GM21737 (cell line): Measurements from ENCODE around the gene CFAP52.
"Not testable (repeated sequence)": the region's sequence is repeated elsewhere in the genome, so short reads cannot be mapped to it uniquely, and the experiment has no call there.

Experiments used
- ATAC-seq: cut with Tn5 transposase; IDR thresholded peaks from one replicate; pipeline ENCODE4 v1.9.1; 2021; ENCODE audit warnings: mild to moderate bottlenecking, moderate library complexity; ENCODE audit not compliant: unreplicated experiment

CFAP52 gene, protein sequence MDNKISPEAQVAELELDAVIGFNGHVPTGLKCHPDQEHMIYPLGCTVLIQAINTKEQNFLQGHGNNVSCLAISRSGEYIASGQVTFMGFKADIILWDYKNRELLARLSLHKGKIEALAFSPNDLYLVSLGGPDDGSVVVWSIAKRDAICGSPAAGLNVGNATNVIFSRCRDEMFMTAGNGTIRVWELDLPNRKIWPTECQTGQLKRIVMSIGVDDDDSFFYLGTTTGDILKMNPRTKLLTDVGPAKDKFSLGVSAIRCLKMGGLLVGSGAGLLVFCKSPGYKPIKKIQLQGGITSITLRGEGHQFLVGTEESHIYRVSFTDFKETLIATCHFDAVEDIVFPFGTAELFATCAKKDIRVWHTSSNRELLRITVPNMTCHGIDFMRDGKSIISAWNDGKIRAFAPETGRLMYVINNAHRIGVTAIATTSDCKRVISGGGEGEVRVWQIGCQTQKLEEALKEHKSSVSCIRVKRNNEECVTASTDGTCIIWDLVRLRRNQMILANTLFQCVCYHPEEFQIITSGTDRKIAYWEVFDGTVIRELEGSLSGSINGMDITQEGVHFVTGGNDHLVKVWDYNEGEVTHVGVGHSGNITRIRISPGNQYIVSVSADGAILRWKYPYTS

DNA sequence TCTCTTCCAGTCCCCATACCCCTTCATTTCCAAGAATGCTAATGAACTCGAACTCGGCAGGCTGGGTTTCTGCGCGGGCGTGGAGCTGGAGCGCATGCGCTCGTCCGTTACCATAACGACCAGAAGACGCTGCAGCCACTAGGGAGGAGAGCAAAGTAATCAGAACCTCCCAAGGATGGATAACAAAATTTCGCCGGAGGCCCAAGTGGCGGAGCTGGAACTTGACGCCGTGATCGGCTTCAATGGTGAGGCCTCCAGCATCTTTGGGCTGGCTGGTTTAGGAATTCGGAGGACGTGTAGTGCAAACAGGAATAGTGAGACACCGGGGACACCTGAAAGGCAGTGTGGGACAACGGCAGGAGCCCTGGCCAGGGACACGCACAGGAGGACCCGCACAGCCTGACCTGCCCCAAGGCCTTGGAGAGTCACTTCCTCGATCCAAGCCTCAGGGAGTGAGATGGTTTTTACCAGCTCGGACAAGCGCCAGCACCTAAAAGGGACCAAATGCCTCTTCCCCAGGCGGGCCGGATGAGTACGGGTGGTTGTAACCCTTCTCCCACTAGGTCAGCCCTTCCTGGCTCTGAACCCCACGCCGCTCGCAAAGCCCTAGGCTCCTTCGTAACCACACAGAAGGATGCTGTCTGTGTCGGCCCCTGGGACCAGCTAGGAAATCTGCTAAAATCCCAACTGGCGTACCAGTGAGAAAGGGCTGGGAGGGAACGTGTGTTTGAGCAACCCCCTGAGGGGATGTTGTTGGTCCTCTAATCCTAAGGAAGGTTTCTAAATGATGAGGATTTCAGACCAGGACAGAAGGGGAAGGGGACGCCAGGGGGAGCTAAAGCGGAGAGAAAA lies at the start of gene CFAP52:
Gene CFAP52 (plus strand): TSS at position 122 of the 852 bp plus-strand sequence. CDS start 54 bp downstream, at position 176.
- no peak for ATAC-seq

DNA sequence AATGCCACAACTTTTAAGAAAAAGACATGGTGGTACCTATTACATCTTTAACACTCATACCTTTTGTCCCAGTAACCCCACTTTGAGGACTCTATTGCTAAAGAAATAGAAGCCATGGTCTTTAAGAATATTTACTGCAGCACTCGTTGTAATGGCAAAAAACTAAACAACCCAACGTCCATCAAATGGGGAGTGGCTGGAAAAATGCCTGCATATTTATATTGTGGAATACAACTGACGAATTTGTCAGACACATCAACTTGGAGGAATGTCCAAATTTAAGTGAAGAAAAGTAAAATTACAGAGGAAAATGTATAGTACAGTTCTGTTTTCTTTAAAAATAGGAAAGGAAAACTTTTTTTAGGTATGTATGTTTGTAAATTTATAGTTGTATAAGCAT lies 48.7 kb upstream of the CFAP52 start:
- ATAC-seq, result no peak

DNA sequence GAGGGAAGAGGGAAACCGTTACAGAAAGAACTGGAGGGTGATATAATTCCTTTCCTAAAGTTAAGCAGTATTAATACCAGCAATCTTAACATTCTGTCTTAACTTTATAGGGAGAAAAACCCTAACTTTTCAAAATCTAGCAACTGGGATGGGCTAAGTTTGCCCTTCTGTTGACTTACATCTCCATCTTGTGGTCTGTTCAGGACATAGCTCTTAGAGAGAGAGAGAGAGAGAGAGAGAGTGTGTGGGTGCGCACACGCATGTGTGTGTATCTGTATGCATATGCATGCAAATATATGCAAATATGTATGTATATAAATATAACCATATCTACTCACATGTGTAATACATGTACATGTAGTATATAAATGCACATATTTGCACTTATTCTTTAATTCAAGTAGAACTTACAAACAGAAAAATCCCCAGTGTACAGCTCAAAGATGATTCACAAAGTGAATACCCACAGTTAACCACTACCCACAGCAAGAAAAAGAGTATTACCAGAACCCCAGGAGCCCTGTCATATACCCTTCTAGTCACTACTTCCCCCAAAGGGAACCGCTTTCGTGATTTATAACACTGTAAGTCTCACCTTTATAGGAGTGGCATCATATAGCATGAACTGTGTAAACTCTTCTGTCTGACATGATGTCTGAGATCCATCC lies 47.3 kb upstream of the CFAP52 start:
- ATAC-seq, result no peak

DNA sequence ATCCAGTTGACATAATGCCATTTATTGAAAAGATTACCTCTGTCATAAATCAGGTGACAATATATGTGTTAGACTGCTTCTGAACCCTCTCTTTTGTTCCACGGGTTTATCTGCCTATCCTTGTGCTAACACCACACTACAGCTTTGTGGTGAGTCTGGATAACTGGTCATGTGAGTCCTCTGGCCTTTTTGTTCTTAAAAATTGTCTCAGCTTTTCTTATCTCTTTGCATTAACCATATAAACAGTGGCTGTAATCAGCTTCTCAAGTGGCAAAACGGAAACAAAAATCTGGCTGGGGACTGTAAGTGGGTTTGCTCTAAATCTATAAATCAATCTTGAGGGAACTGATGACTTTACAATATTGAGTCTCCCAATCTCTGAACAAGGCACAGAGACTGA lies 45.4 kb upstream of the CFAP52 start:
- ATAC-seq, result no peak

DNA sequence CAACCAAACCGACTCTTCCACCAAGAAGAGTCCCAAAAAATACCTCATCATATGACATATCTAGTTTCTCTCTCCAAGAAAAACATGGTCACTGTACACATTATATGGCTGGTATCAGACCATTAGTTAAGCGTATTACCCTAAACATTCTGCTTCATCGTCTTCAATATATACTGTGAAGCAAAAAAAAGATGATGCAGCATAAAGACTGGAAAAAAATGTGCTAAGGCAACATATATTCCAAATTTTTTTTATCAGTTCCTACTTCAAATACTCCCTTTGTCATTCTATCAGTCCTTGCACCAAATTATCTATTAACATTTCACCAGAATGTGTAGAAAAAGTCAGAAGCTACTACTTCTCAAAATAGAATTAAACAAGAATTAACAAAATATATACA lies 43.7 kb upstream of the CFAP52 start:
- ATAC-seq, result no peak

DNA sequence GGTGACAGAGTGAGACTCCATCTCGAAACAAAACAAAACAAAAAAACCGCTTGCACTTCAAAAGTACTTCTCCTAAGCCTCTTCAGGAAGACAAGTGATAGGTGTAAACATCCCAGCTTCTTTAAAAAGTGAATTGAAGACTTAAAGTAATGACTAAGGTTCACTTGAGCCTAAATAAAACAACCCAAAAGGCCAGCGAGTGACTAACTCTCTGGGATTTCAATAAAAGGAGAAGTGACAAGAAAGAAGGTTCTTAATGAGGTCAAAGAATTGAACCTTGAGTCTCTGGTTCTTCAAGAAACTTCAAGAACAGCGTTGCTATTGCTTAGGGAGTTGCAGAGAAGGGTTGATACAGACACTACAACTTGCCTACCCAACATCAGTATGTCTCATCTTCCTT lies 43.0 kb upstream of the CFAP52 start:
- ATAC-seq, result no peak

DNA sequence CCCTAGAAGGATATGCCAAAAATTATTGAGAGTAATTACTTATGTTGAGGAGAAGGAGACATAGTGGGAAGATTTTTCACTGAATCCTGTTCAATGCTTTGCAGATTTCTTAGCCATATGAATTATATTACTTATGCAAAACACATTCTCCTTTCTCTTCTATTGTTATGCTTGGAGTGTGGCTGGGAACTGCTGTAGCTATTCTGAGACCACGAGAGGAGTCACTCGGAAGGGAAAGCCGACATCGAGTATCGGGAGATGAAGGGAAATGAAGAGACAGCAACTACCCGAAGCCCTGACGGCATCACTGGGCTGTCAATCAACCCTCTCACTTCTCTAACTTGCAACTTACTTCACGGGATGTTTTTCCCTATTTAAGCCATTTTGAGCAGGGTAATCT lies 40.4 kb upstream of the CFAP52 start:
- ATAC-seq, result no peak

DNA sequence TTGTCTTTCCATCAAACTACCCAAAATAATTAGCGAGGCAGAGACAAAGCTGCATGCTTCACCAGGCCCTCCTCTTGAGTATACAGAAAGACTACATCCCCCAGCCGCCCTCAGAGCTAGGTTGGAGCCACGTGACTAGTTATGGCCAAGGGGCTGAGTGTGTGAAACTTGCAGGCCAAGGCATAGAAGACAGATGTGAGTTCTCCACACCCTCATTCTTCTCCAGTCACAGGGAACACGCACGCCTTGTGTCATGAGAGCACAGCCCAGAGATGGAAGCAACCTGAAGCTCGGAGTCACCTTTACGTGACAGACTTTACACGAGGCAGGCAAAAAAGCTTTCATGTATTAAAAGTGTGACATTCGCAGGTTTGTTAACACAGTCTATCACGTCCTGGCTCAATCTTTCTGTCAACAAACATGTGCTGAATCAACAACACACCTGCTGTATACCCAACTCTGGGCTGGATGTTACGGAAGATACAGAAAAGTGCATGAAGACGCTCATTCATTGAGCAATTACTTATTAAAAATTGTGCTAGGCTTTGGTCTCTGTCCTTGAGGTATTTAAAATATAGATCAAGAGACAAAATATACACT lies 39.2 kb upstream of the CFAP52 start:
- ATAC-seq, result no peak

DNA sequence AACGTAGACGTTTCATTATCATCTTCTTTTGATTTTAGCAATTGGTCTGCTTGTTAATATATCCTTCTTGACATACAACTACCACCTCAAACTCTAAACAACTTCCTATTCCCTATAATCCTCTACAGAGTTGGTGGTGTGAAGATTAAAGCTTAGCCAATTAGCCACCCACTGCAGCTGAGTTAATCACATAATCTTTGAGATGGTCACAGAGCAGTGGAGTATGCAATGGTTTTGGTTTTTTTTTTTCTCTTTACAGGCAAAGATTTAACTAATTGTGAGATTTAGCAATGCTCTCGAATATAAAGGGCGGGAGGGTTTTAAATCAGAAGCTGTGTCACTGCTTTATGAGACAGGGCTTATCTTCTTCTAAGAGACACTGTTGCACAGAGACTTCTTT lies 37.8 kb upstream of the CFAP52 start:
- ATAC-seq, result no peak

DNA sequence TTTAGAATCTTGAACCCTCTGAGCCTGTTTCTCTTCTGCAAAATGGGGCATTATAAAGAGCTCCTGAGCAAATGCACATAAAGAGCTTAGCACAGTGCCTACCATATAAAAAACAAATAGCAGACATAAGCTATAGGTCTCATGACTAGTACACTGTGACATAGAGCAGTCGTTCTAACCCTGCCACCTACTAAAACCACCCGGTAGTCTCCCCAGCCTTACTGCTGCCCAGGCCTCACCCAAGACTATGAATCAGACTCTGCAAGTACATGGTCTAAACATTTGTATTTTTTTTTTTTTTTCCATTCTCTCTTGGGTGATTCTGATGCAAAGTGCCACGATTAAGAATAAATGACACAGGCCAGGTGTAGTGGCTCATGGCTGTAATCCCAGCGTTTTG lies 34.7 kb upstream of the CFAP52 start:
- no peak for ATAC-seq

DNA sequence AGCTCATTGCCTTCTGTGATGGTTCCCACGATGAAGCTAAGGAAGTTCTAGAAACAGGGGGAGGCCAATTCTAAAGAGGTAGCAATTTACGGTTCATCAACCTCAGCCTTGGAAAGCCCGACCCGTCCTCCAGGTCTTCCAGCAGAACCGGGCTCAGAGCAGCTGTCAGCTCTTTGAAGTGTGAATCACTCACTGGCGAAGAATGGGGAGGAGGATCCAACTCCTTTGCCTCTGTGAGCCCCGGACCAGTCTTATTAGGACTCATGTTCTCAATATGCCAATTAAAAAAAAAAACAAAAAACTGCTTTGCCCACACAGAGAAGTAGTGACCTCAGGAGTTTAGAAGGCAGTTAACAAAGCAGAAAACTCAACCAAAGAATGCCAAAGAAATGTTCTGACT lies 32.2 kb upstream of the CFAP52 start:
- no peak for ATAC-seq

DNA sequence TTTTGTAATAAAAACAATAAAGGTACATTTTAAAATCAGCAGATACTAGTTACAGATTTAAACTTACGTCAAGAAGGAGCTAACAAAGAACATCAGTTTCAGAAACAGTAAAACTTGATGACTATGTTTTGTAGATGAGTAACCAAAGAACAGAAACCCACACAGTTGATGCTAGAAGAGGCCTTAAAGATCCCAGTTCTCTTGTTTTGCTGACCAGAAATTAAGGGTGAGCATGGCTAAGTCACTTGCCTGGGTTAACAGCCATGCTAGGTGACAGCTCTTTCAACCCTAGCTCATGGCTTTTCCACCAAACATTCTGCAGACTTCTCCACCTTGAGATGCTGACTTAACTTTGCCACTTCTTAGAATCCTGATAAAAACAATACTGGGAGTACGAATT lies 27.2 kb upstream of the CFAP52 start:
- no peak for ATAC-seq

DNA sequence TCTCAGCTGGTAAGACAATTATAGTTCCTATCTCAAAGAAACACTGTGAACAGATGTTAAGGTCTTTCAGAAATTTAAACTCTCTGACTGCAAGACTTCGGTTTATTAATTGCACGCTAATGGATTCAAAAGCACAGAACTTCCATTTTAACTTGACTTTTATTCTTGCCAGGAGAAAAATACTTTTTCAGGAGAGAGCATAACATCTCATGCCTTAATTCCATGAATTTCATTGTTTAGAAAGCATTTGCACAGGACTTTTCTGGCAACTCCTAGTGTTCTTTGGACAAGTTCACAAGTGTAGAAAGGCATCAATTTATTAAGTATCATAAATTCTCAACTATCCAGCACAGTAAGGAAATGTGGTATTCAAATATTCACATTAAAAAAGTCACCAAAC lies 23.3 kb upstream of the CFAP52 start:
- no peak for ATAC-seq

DNA sequence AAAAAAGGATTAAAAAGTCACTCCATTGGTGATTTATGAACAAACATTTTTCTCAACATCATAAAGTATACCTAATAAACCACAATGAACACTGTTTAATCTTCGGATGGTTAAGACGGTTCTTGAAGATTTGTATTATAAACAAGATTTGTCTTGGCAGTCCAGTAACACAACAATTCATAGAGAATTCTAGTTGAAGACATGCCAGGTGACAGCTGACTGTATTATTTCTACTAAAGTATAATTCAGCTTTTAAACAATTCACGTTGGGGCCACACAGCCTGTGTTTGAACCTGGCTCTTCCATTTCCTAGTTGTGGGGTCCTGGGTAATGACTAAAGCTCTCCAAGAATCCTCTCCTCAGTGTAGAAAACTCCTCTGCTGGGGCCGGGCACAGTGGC lies 22.8 kb upstream of the CFAP52 start:
- ATAC-seq, result no peak

DNA sequence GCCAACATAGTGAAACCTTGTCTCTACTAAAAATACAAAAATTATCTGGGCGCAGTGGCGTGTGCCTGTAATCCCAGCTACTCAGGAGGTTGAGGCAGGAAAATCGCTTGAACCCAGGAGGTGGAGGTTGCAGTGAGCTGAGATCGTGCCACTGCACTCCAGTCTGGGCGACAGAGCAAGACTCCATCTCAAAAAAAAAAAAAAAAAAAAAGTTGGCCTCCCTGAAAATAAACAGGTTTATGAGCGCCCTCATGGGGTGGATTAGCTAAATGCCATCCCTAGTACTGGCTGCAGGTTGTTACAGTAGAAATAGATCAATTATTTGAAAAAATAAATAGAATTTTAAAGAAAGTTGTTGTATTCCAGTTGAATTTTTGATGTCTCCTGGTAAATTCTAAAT lies 21.7 kb upstream of the CFAP52 start:
- not testable (repeated sequence) for ATAC-seq

DNA sequence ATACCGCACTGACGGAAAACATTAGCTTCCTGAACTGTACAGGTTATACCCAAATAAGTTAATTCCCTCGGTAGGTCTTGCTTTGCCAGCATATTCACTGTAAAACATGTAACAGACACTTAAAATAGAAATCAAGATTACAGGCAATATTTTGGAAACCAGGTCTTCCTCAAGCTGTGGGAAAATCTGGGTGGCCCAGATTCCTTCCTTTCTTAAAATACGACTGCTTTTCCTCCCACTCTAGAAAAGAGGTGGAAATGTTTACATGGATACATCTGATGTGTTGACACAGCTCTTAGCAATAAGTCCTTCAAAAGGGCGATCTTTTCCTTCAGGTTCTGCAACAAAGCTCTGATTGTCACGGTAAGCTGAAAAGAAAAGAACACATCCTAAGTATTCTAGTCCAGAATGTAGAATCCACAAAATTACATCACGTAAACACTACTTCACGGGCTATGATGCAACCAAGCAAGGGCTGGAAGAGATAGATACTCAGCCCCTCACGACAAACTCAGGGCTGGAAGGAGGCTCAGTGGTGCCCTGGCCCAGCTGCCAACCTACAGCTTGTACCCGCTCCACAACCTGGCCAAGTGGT lies 19.2 kb upstream of the CFAP52 start:
- ATAC-seq, result no peak

DNA sequence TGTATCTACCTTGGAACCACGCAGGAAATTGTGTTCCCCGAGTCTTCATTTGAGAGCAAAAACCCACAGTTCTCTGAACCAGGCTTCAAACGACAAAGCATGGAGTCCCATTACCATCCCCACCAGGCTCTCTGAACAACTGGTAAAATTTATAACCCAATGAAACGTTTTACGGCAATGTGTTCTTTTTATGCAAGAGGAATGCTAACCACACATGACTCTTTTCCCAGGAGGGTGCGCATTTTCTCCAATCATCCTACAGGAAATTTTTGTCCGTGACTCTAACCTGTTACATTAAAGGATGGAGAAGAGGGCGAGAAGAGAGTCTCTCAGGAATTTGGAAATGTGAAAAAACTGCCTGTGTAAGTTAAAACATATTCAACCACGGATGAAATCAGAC lies 18.6 kb upstream of the CFAP52 start:
- no peak for ATAC-seq

DNA sequence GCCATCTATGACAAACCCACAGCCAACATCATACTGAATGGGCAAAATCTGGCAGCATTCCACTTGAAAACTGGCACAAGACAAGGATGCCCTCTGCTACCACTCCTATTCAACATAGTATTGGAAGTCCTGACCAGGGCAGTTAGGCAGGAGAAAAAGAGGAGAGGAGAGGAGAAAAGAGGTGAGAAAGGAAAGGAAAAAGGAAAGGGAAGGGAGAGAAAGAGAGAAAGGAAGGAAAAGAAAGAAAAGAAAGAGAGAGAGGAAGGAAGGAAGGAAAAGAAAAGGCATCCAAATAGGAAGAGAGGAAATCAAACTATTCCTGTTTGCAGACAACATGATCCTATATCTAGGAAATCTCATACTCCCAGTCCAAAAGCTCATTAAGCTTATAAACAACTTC lies 12.3 kb upstream of the CFAP52 start:
- no peak for ATAC-seq

DNA sequence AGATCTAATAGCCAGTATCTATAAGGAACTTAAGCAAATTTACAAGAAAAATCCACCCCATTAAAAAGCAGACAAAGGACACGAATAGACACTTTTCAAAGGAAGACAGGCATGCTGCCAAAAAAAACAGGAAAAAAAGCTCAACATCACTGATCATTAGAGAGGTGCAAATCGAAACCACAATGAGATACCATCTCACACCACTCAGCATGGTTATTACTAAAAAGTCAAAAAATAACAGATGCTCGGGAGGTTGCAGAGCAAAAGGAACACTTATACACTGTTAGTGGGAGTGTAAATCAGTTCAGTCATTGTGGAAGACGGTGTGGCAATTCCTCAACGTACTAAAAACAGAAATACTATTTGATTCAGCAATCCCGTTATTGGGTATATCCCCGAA lies 10.4 kb upstream of the CFAP52 start:
- no peak for ATAC-seq

DNA sequence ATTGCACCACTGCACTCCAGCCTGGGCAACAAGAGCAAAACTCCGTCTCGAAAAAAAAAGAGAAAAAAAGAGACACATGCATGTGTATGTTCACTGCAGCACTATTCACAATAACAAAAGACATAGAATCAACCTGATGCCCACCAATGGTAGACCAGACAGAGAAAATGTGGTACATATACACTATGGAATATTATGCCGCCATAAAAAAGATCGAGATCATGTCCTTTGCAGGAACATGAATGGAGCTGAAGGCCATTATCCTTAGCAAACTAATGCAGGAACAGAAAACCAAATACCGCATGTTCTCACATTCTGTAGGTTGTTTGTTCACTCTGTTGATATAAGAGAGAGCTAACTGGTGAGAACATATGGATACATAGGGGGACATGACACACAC lies 9.7 kb upstream of the CFAP52 start:
- ATAC-seq, result not testable (repeated sequence)
